Measurements from ENCODE around the gene ZDHHC12. TPM values are rescaled to one million over a fixed set of nuclear protein-coding genes. Genes with fewer than 3 reads are reported as not detected.

ZDHHC12 gene
- total and polyA plus RNA-seq, 2 donors (not counting 3 experiments of a cell fraction or from before 2014, with no cell fraction given): 28.8 to 62.0 TPM

GRCh38 chr9:128712451-128713410 is 11.2 kb downstream of the ZDHHC12 start:
- Histone ChIP-seq H3K4me2 (ENCODE audit: insufficient read depth, low read length) (no peak overlapping the region), H3K9ac (replicated peaks; ENCODE audit: extremely low read depth, insufficient read depth, low read length) (no peak overlapping the region), H3K79me2 (ENCODE audit: control insufficient read depth, insufficient read depth, low read length) (no peaks in the 10 kb centered on the region), H4K20me1 (replicated peaks; ENCODE audit: control insufficient read depth, extremely low read depth, insufficient read depth, low read length) (no peaks in the 10 kb centered on the region), H3K9me3 (replicated peaks; ENCODE audit: control insufficient read depth, insufficient read depth, low read length) (no peaks in the 10 kb centered on the region), H3K4me3 (replicated peaks in 1 of 3; ENCODE audit: insufficient read depth in 1 of 3, low read depth in 1 of 3, low read length in 3 of 3) (no peak overlapping the region), H3K9me1 (replicated peaks; ENCODE audit: control insufficient read depth, extremely low read depth, insufficient read depth, low read length) (no peaks in the 10 kb centered on the region), H3K27me3 (ENCODE audit: control insufficient read depth in 2 of 2, insufficient read depth in 2 of 2, low read length in 2 of 2) (no peaks in the 10 kb centered on the region), H3K27ac (ENCODE audit: insufficient read depth, low read depth, low read length) (no peak overlapping the region), H3K36me3 (ENCODE audit: control insufficient read depth in 2 of 2, extremely low read depth in 1 of 2, insufficient read depth in 2 of 2, low read length in 2 of 2) (peaks cover 0 to 11% of the 10 kb centered on the region in 2 experiments), H3K4me1 (ENCODE audit: control insufficient read depth, extremely low read depth, insufficient read depth, low read length) (no peaks in the 10 kb centered on the region), H2AFZ (ENCODE audit: low read depth, low read length) (no peak overlapping the region)
- ChIA-PET POLR2A (no interaction called here), CTCF (no interaction called here)
- no TSS peak for BruUV-seq (replicated peaks)
- DNase-seq (ENCODE audit: low read depth, low spot score): no peak
- dilution Hi-C loops (cut with MboI; ENCODE audit: extremely low pct_ligation_motif_present, low sequenced_read_pairs) (no loop called here), intact Hi-C loops (cut with micrococcal nuclease) (no loop called here)
- TF ChIP-seq GATA2 (IDR thresholded peaks at IDR 0.05; ENCODE audit: insufficient read depth, insufficient read length, low read depth, low read length) (no peak), JUN (IDR thresholded peaks at IDR 0.05; ENCODE audit: borderline replicate concordance, insufficient read depth, insufficient read length, low read depth) (no peak), MAX (IDR thresholded peaks at IDR 0.05; ENCODE audit: insufficient read depth, insufficient read length) (no peak), FOS (IDR thresholded peaks at IDR 0.05; ENCODE audit: borderline replicate concordance, insufficient read depth, low read length) (no peak), POLR2A (IDR thresholded peaks at IDR 0.05; ENCODE audit: low read depth, low read length) (no peak), EZH2 (IDR thresholded peaks at IDR 0.05; ENCODE audit: borderline replicate concordance, low read depth, low read length, severe bottlenecking) (no peak), POLR2AphosphoS5 (IDR thresholded peaks at IDR 0.05; ENCODE audit: insufficient read depth, low read depth, low read length) (no peak), MYC (IDR thresholded peaks at IDR 0.05; ENCODE audit: low read depth, low read length) (no peak), CTCF (IDR thresholded peaks at IDR 0.05; ENCODE audit: extremely low read depth in 1 of 2, insufficient read depth in 1 of 2, low read depth in 1 of 2, low read length in 2 of 2) (no peak)
- FAIRE-seq: no peak
